DMS153 (cell line): ENCODE results near the gene NEDD1.
A peak's percentile ranks its signal among the peaks of the same experiment; 100 is the strongest.

Experiments used
- DNase-seq: peaks from one replicate; lab custom pipeline; 2025; lab: John Stamatoyannopoulos, UW

The NEDD1 gene, protein sequence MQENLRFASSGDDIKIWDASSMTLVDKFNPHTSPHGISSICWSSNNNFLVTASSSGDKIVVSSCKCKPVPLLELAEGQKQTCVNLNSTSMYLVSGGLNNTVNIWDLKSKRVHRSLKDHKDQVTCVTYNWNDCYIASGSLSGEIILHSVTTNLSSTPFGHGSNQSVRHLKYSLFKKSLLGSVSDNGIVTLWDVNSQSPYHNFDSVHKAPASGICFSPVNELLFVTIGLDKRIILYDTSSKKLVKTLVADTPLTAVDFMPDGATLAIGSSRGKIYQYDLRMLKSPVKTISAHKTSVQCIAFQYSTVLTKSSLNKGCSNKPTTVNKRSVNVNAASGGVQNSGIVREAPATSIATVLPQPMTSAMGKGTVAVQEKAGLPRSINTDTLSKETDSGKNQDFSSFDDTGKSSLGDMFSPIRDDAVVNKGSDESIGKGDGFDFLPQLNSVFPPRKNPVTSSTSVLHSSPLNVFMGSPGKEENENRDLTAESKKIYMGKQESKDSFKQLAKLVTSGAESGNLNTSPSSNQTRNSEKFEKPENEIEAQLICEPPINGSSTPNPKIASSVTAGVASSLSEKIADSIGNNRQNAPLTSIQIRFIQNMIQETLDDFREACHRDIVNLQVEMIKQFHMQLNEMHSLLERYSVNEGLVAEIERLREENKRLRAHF

DNA sequence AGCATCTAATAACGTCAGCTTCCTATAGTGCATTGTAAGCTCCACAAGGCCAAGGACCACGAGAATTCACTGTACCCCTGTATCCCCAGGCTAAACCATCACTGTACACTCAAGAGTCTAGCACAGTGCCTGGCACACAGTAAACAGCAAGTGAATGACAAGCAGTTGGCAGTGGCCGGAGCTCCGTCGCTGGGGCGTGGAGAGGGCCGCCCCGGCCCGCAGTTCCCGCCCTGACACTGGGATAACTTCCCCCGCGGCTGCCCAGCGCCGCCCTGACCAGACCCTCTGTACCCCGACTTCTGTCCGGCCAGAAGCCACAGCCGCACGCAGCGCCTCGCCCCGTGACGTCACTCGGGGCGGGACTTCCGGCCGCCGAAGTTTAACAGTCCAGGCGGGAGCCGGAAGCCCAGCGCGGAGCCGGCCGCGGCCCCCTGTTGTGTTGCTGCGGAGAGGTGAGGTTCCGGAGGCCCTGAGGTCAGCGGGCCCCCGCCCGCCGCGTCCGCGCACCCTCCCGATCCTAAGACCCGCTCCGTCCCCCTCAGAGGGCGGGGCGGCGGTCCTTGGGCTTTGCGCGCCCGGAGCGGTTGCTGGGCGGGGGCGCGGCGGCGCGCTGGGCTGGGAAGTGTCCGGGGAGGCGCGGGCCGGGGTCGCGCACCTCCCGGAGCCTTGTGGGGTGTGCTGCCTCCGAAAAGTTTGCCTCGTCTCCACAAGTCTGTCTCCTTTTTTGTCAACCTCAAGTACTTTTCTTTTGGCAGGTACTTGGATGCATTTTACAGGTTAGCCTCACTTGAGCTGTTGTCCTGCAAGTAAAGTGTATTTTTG is at the start of gene NEDD1:
Gene NEDD1 (plus strand): TSS at position 409 of the 822 bp plus-strand sequence. CDS start 2,503 bp downstream, outside the sequence.
- peak; percentile 39 for DNase-seq

DNA sequence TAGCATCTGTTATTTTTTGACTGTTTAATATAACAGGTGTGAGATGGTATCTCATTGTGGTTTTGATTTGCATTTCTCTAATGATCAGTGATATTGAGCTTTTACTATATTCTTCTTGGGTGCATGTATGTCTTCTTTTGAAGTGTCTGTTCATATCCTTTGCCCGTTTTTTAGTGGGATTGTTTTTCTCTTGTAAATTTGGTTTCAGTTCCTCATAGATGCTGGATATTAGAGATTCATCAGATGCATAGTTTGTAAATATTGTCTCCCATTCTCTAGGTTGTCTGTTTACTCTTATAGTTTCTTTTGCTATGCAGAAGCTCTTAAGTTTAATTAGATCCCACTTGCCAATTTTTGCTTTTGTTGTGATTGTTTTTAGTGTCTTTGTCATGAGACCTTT is 48.9 kb upstream of the NEDD1 start:
- no peak for DNase-seq

DNA sequence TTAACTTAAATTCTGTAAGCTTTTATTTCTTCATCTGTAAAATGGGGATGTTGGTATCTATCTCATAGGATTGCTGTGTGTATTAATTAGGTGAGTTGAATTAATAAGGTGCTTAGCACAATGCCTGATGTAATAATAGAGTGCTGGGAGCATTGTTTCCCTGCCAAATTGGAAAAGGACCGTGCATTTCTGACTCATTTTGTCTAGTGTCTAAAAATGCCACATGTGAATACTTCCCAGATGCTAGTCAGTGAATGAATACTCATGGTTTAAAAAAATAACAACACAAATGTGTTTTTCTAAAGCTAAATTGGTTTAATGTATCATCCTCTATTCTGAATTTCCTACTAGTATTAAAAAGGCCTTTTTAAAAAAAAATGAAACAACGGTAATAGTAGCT is 45.4 kb upstream of the NEDD1 start:
- DNase-seq = no peak

DNA sequence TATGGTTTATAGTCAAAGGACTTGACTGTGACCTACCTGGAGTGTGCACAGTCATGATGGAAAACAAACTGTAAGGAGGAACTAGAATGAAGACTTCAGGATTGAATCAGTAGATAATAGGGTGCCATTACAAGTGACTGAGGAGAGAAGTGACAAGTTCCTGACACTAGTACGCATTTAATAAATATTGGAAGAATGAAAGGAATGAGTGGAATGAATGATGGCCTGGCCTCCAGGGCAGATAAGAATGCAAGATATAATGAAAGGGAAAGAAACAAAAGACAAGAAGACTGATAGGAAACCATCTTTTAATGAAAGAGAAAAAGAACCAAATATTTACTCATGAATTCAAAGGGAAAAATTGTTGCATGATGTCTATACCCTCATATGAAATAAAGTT is 44.7 kb upstream of the NEDD1 start:
- no peak for DNase-seq

DNA sequence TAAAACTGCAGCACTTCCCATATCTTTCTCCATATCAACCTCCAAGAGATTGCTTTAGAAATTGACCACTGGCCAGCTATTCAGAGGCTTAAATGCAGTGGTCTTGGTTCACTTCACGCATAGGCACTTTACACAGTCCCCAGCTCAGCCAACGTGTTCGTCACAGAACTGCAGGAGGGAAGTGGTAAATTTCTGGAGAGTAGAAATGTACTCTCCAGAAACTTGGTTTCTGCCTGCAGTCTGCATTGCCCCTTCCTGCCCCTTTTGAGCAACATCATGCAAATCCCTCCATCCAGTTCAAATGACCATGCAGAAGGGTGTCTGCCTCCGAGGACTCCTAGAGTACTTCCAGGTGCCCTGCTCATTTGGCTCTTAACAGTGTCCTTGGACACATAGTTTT is 42.7 kb upstream of the NEDD1 start:
- DNase-seq = no peak

DNA sequence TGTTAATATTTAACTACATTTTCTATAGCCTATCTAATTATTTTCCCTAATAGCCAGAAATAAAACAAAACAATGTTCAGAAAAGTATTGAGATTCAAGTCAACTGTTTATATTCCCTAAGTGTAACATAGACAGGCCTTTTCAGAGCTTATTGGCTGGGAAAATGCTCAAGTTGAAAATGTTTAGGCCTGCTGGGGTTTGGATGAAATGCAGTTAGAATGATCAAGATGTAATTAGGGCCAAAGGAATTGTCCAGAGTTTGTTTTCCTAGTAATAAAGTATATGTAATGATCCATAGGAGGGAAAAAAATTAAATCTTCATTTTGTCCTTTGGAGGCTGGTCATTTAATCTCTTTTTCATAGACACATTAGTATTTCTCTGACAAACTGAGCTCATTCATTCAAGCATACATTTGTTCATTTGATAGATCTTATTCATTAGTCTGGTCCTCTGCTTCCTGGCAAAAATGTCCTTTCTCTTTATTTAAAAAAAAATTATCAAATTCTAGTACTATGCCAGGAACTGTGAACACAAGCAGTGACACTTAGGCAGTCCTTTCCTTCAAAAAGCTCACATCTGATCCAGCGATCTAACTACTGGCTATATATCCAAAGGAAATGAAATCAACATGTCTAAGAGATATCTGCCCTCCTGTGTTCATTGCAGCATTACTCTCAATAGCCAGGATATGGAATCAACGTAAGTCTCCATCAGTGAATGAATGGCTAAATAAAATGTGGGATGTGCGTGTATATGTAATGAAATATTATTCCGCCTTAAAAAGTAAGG is 40.1 kb upstream of the NEDD1 start:
- no peak for DNase-seq

DNA sequence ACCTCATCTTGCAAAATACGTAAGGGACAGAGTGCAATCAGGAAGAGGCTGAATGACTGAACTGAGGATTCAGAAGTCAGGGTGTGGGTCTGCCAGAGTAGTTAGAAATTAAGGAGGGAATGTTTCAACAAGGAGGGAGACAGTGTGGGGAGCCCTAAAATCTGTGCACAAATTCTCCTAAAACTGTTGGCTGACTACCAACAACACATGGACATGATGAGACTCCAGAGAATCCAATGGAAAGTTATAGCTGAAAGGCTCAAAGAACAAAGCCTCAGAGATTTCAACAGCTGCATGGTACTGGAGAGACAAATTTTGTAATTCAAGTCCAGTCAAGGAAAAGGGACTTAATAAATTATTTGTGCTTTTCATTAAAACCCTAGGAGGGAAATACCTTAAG is 36.1 kb upstream of the NEDD1 start:
- DNase-seq = no peak

DNA sequence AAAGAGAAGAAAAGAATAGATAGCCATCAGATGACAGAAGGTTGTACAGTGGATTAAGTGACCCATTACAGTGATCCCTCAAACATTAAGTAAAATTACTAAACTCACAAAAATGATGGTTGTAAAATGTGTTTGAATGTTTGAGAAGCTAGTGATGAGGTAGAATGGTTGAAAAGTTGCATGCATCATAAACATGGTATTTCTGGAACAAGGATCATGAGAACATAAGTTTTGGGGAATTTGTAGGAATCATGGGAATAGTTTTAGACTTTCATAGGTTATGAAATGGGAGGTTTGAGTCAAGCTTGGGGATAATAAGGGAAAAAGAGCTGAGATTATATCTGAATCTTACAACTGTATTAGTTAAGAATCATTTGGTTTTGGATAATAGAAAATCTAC is 34.1 kb upstream of the NEDD1 start:
- DNase-seq = no peak

DNA sequence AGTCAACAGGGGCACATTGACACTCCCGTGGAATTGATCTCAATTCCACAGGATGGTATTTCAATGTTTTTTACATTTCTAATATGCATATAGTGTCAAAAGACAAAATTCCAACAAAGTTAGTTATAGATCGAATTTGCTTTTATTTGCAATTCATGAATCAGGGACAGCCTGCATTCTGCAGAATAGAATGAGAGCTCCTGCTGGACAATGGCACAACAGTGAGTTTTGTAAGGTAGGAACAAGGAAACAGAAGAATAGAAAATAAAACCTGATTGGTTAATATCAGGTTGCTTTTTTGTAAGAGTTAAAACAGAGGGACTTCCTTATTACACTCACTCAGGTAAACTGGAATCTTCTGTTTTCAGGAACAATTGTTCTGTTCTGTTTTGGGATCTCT is 32.8 kb upstream of the NEDD1 start:
- DNase-seq = no peak

DNA sequence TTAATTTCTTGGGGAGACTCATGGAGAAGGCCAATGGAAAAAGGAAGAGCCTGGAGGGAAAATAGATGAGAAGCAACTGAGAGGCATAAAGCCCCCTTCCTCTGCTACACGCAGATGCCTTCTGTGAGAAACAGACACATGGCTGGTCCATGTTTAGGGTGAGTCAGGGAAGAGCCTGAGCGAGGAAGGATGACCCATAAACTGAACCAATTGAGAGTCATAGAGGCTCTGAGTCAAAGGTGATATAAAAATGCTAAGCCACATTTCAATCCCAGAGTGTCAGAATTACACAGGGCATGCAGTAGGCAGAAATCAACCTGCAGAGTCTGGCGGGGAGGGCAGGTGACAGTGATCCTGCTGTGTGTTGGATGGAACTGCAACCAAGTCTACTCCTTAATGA is 30.1 kb upstream of the NEDD1 start:
- DNase-seq = no peak

DNA sequence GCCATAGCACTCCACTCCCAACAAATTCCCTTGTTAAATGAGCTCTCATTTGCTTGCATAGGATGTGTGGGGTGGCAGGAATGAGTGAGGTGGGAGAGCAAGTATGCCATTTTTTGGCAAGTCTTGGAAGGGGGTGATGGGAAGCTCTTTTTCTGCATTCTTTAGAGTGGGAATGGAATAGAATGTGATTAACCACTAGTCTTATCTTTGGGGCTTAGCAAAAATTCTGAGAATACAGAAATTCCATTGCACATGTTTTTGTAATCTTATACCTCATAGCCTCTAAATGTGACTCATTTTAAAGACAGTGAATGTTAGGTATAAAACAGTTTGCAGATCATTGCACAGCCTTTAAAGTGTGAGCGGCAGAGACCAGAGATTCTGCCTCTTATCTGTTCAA is 28.4 kb upstream of the NEDD1 start:
- DNase-seq = no peak

DNA sequence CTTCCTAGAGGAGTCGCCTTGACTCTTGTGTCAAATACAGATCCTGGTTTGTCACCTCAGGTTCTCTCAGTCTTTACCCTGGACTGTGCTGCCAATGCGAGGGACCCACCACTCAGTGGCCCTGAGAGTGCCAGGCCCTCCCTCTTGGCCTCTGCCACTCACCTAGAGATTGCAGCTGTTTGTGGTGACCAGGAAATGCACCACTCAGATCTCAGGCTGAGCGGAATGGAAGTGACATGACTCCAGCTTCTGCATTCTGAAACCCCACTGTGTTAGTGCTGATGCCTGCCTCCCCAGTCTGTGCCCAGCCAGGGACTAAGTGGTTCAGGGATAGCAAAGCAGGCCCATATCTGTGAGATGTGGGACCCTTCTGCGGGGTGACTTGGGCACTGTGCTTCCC is 27.8 kb upstream of the NEDD1 start:
- no peak for DNase-seq

DNA sequence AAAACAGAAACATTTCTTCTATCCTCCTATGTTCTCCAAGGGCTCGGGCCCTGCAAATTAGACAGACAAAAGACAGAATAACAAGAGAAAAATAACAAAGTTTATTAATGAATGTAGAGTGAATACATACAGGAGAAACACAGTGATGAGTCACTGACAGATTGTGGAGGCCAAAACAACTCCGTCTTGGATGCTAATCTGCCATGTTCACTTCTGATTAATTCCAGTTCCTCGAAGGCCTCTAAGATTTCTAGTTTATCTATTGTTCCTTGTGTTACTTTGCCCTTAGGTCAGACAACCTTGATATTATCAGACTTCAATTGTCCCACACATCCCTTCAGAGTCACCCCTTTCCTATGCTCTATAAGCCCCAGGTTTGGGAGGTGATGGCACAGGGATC is 26.8 kb upstream of the NEDD1 start:
- DNase-seq = no peak

DNA sequence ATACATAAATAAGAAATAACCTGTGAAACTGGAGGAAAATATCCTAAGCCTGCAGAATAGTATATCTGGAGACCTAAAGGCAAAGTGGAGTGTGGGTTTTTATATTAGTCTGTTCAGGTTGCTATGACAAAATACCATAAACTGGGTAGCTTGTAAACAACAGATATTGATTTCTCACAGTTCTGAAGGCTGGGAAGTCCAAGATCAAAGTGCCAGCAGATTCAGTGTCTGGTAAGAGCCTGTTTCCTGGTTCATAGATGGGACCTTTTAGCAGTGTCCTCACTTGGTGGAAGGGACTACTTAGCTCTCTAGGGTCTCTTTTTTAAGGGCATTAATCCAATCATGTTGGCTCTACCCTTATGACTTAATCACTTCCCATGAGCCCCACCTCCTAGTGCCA is 25.4 kb upstream of the NEDD1 start:
- no peak for DNase-seq

DNA sequence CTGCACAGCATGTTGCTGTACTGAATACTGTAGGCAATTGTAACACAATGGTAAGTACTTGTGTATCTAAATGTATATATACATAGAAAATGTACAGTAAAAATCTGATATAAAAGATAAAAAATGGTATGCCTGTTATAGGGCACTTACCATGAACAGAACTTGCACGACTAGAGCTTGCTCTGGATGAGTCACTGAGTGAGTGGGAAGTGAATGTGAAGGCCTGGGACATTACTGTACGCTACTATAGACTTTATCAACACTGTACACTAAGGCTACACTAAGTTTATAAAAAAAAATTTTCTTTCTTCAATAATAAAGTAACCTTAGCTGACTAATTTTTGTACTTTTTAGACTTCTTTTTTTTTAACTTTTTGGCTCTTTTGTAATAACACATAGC is 24.2 kb upstream of the NEDD1 start:
- DNase-seq = no peak

DNA sequence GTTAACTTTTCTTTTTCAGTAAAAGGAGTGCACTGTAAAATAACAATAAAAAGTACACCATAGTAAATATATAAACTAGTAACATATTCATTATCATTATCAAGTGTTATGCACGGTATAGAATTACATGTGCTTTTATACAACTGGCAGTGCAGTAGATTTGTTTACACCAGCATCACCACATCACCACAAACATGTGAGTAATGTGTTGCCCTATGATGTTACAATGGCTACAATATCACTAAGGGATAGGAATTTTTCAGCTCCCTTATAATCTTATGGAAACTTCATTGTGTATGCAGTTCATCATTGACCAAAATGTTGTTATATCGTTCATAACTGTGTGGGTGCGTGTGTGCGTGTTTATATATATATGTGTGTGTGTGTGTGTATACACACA is 23.5 kb upstream of the NEDD1 start:
- DNase-seq = no peak

DNA sequence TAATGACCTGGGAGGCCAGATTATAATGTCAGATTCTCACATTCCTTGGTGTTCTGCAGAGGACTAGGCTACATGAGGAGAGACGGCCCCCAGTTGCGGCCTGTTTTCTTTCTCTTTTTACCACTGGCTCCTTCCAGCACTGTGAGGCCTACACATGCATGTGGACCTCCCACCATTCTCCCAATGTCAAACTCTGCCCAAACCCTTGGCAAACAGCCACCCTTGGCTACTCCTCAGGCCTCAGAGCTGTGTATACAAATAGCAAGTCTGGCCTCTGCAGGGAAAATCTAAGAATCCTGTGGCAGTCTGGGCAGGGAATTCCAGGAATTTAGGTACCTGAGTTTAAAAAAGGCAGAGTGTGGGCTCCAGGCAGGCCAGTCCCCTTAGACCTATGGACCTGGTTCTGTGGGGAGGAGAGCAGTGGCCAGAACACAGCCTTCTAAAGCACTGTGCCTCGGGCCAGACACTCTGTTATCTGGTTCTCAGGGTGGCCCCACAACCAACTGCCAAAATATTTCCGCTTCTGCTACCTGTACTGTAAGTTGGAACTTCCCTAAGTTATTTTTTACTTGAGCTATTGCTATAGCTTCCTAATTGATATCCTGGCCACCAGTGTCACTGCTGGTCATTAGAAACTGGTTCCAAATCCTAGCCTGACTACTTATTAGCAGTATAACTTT is 19.9 kb upstream of the NEDD1 start:
- no peak for DNase-seq

DNA sequence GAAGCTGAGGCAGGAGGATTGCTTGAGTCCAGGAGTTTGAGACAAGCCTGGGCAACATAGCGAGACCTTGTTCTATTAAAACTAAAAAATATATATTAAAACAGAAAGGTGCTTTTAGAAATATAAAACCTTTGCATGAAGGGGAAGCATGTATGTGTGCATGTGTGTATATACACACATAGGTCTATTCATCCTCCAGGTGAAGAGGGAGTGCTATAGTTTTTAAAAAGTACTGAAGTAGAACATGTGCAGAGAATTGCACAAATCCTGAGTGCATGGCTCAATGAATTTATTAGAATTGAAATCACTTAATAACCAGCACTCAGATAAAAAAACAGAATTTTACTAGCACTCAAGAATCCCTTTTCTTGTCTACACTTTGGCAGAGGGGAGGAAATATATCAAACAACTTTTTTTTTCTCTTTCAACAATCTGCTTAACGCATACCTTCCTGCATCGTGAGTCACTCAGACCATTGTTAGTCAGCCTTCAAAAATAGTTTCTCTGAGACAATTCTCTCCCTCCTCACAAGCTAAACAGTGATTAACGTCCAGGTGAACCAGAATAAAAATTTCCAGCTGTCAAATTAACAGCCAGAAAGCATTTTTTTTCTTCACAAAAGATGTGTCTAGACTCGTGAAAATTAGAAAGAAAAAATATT is 17.7 kb upstream of the NEDD1 start:
- DNase-seq = no peak

DNA sequence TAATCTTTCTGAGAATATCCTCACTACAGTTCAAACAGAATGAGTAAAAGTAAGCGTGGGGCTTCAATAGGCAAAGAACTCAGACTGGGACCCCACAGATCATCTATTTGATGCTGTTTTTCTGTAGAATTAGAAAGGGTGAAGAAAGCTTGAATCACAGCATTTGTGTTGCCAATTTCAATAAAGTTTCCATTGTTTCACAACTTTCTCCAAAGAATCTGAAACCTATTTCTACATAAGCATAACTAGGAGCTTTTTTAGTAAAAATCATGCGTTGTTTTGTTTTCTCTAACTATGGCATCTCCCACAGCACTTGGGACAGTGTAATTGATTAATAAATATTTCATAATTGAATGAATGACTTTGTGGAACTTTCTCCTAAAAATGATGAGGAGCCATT is 16.7 kb upstream of the NEDD1 start:
- no peak for DNase-seq

DNA sequence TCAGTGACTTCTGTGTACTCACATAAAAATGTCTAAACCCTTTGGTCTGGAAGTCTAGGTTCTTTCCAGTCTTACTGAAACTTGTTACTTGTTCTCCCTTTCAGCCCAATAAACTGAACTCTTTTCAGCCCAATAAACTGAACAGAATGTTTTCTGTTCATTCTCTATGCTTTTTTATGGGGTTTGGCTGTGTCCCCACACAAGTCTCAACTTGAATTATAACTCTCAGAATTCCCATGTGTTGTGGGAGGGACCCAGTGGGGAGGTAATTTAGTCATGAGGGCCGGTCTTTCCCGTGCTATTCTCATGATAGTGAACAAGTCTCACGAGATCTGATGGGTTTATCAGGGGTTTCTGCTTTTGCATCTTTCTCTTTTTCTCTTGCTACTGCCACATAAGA is 15.0 kb upstream of the NEDD1 start:
- DNase-seq = no peak

DNA sequence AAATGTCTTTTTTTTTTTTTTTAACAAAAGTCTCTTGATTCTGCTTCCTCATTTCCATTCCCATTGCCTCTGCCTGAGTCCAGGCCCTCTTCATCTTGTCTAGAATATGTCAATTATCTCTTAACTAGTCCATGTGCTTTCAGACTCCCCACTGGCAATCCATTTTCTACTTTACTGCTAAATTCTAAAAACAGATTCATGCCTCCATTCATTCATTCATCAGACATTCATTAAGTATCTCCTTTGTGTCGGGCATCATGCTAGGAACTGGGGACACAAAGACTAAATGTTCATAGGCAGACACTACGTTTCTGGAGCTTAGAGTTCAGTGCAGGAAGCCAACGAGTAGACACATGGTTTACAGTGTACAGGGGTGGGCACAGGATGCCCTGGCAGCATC is 9.6 kb upstream of the NEDD1 start:
- no peak for DNase-seq
